Ectodermal cell (in vitro differentiated cells): ENCODE data around the gene SCAPER.
"Not testable (repeated sequence)": the region's sequence is repeated elsewhere in the genome, so short reads cannot be mapped to it uniquely, and the experiment has no call there.

Experiments
- H3K27ac ChIP-seq: 2 replicates; pipeline ENCODE4 v1.7.0; 2013; ENCODE audit warnings: mild to moderate bottlenecking, low read depth, low read length; ENCODE audit not compliant: insufficient read depth, poor library complexity, severe bottlenecking
- H3K27me3 ChIP-seq: 2 replicates; pipeline ENCODE4 v1.7.0; 2013; ENCODE audit warnings: mild to moderate bottlenecking, low read length; ENCODE audit not compliant: insufficient read depth, control insufficient read depth, poor library complexity, severe bottlenecking
- H3K36me3 ChIP-seq: one replicate; pipeline ENCODE4 v1.7.0; 2013; ENCODE audit warnings: low read length; ENCODE audit not compliant: control insufficient read depth, insufficient read depth
- H3K4me1 ChIP-seq: one replicate; pipeline ENCODE4 v1.7.0; 2013; ENCODE audit warnings: low read length; ENCODE audit not compliant: control insufficient read depth, insufficient read depth
- H3K4me3 ChIP-seq: 2 replicates; pipeline ENCODE4 v1.7.0; 2013; ENCODE audit warnings: low read depth, low read length, control low read depth; ENCODE audit not compliant: insufficient read depth
- H3K9me3 ChIP-seq: 2 replicates; pipeline ENCODE4 v1.7.0; 2013; ENCODE audit warnings: mild to moderate bottlenecking, low read length, moderate library complexity; ENCODE audit not compliant: control insufficient read depth
- WGBS, 2 experiments: methylation state at CpG; one replicate each; pipeline ENCODE4 v1.1.7; 2013; ENCODE audit warnings: missing lambda C conversion rate in 2 of 2; 5-methylcytosine and 5-hydroxymethylcytosine counted together

SCAPER gene

GRCh38 chr15:76692546-76692945, 212.6 kb downstream of the SCAPER start:
- H3K27me3 ChIP-seq, H3K4me3 ChIP-seq, H3K27ac ChIP-seq, H3K9me3 ChIP-seq, H3K4me1 ChIP-seq, H3K36me3 ChIP-seq: not testable (repeated sequence)
- no CpG with 5 or more reads among the region's 1 CpG for WGBS, 2 experiments

DNA sequence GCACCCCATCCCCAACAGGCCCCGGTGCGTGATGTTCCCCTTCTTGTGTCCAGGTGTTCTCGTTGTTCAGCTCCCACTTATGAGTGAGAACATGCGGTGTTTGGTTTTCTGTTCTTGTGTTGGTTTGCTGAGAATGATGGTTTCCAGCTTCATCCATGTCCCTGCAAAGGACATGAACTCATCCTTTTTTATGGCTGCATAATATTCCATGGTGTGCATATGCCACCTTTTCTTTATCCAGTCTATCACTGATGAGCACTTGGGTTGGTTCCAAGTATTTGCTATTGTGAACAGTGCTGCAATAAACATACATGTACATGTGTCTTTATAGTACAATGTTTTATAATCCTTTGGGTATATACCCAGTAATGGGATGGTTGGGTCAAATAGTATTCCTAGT, 217.5 kb downstream of the SCAPER start:
- not testable (repeated sequence) for H3K4me1 ChIP-seq, H3K9me3 ChIP-seq, H3K4me3 ChIP-seq, H3K27me3 ChIP-seq, H3K36me3 ChIP-seq, H3K27ac ChIP-seq
- 92 to 94% methylated on average over 4 of the region's 4 CpGs for WGBS, 2 experiments

DNA sequence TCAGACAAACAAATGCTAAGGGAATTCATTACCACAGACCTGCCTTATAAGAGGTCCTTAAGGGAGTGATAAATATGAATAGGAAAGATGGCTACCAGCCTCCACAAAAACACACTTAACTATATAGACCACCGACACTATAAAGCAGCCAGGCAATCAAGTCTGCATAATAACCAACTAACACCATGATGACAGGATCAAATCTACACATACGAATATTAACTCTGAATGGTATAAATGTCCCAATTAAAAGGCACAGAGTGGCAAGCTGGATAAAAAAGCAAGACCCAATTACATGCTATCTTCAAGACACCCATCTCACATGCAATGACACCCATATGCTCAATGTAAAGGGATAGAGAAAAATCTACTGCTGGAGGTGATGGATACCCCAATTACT, 221.1 kb downstream of the SCAPER start:
- H3K27ac ChIP-seq: no peak overlapping the region
- H3K9me3 ChIP-seq: no peaks in the 10 kb centered on the region
- WGBS, 2 experiments: 84 to 98% methylated on average over 2 of the region's 2 CpGs
- H3K4me3 ChIP-seq: no peak overlapping the region
- H3K27me3 ChIP-seq: no peaks in the 10 kb centered on the region
- H3K4me1 ChIP-seq: no peaks in the 10 kb centered on the region
- no peaks in the 10 kb centered on the region for H3K36me3 ChIP-seq

DNA sequence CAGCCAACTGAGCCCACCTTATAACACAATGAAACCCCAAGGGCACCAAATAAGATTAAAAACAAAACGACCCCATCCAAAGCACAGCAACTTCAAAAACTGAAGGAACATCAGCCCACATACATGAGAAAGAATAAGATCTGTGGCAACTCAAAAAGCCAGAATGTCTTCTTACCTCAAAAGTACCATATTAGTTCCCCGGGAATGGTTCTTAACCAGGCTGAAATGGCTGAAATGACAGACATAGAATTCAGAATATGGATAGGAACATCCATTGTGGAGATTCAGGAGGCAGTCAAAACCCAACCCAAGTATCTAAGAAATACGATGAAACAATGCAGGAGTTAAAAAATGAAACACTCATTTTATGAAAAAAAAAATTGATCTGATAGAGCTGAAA, 222.3 kb downstream of the SCAPER start:
- Histone ChIP-seq H3K27me3 (no peaks in the 10 kb centered on the region), H3K27ac (no peak overlapping the region), H3K4me3 (no peak overlapping the region), H3K36me3 (no peaks in the 10 kb centered on the region), H3K9me3 (no peaks in the 10 kb centered on the region), H3K4me1 (no peaks in the 10 kb centered on the region)
- WGBS, 2 experiments: 91 to 93% methylated on average over 2 to 3 of the region's 3 CpGs

DNA sequence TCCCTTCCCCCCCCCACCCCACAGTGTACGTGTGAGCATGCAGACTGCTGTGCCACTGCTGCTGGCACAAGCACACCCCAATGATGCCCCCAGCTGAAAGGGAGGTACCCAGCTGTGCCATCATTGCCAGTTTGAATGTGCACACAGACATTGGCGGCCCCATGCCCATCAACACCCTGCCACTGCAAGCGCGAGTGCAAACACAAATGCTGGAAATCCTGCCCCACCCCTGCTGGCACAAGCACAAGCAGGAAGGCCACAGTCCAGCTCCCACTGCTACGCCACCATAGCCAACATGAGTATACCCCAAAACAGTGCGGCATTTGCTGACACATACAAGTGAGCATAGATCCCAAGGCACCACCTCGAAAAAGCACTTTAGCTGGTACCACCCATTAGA, 222.9 kb downstream of the SCAPER start:
- Histone ChIP-seq H3K27me3 (no peaks in the 10 kb centered on the region), H3K9me3 (no peaks in the 10 kb centered on the region), H3K36me3 (no peaks in the 10 kb centered on the region), H3K4me1 (no peaks in the 10 kb centered on the region), H3K4me3 (no peak overlapping the region), H3K27ac (no peak overlapping the region)
- 91 to 95% methylated on average over 7 of the region's 7 CpGs for WGBS, 2 experiments

DNA sequence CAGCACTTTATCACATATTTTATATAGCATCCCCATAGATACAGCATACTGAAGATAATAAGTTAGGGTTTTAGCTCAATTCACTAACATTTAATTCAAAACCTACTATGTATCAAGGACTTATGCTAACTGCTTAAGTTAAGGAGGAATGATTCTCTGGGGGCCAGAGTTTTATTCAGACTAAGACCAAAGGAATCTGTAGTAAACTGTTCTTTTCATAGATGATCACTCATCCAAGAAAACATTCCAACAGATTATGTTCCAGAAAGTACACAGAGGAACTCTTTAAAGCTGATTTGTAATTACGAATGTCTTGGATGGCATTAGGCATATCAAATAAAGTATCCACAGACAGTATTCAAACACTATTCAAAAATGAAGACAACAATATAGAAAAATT, 226.4 kb downstream of the SCAPER start:
- 100% methylated on average over 1 of the region's 1 CpG; no CpG with 5 or more reads in 1 of the 2 experiments for WGBS, 2 experiments
- no peaks in the 10 kb centered on the region for H3K27me3 ChIP-seq
- no peaks in the 10 kb centered on the region for H3K36me3 ChIP-seq
- no peak overlapping the region for H3K4me3 ChIP-seq
- no peaks in the 10 kb centered on the region for H3K9me3 ChIP-seq
- no peaks in the 10 kb centered on the region for H3K4me1 ChIP-seq
- no peak overlapping the region for H3K27ac ChIP-seq

DNA sequence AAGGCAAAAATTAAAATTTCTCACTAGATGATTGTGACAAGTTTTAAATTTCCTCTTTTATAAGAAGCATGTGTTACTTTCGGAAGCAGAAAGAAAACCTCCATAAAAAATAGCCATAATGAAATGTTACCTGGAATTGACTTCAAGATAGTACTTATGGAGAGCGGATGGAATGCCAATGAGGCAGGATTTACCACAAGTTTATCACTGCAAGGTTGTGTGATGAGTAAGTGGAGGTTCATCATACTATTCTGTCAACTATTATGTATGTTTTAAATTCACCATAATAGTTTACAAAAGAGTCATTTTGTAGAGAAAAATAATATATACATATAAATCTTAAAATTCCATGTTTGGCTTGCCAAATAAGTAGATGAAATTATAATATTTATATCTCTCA, 230.3 kb downstream of the SCAPER start:
- 86 to 100% methylated on average over 1 of the region's 2 CpGs for WGBS, 2 experiments

GRCh38 chr15:76669521-76670207, 235.5 kb downstream of the SCAPER start:
- H3K27me3 ChIP-seq: no peaks in the 10 kb centered on the region
- no peaks in the 10 kb centered on the region for H3K36me3 ChIP-seq
- no peak overlapping the region for H3K27ac ChIP-seq
- H3K4me3 ChIP-seq: no peak overlapping the region
- H3K9me3 ChIP-seq: no peaks in the 10 kb centered on the region
- H3K4me1 ChIP-seq: no peaks in the 10 kb centered on the region
- WGBS, 2 experiments: 90 to 96% methylated on average over 2 to 3 of the region's 4 CpGs

More for the DNA sequence above, 230.3 kb downstream of the SCAPER start:
- Histone ChIP-seq H3K27me3 (no peaks in the 10 kb centered on the region), H3K4me1 (no peaks in the 10 kb centered on the region), H3K27ac (no peak overlapping the region), H3K36me3 (no peaks in the 10 kb centered on the region), H3K4me3 (no peak overlapping the region), H3K9me3 (no peaks in the 10 kb centered on the region)

GRCh38 chr15:76668900-76669299, 236.2 kb downstream of the SCAPER start:
- H3K27me3 ChIP-seq: no peaks in the 10 kb centered on the region
- no CpG with 5 or more reads among the region's 2 CpGs for WGBS, 2 experiments
- no peaks in the 10 kb centered on the region for H3K36me3 ChIP-seq
- no peak overlapping the region for H3K4me3 ChIP-seq
- H3K27ac ChIP-seq: no peak overlapping the region
- no peaks in the 10 kb centered on the region for H3K9me3 ChIP-seq
- no peaks in the 10 kb centered on the region for H3K4me1 ChIP-seq

GRCh38 chr15:76667943-76668715, 237.0 kb downstream of the SCAPER start:
- H3K27ac ChIP-seq: no peak overlapping the region
- WGBS, 2 experiments: 95% methylated on average over 4 of the region's 4 CpGs
- H3K27me3 ChIP-seq: no peaks in the 10 kb centered on the region
- H3K4me1 ChIP-seq: no peaks in the 10 kb centered on the region
- no peaks in the 10 kb centered on the region for H3K9me3 ChIP-seq
- H3K36me3 ChIP-seq: no peaks in the 10 kb centered on the region
- H3K4me3 ChIP-seq: no peak overlapping the region
